Uterus (tissue), 4 donors: ENCODE measurements around the gene KLHDC10. TPM values are rescaled to one million over a fixed set of nuclear protein-coding genes. Genes with fewer than 3 reads are reported as not detected.

Source experiments
- DNase-seq, 2 donors: peaks; one replicate each; pipeline ENCODE4 v3.0.0-alpha.2; 2019 to 2020
- H3K27ac ChIP-seq, 2 donors: fragments of 200-600 bp; sonication (generic); 1 replicate in 1 of 2; 2 replicates in 1 of 2; pipeline ENCODE4 v1.5.1; 2016 to 2018
- H3K27me3 ChIP-seq, 2 donors: fragments of 200-600 bp; sonication (generic); one replicate each; pipeline ENCODE4 v1.5.1; 2018 to 2019; ENCODE audit warnings: control low read depth in 1 of 2
- H3K36me3 ChIP-seq, 2 donors: fragments of 200-600 bp; sonication (generic); one replicate each; pipeline ENCODE4 v1.5.1; 2019; ENCODE audit warnings: control low read depth in 1 of 2
- H3K4me1 ChIP-seq, 2 donors: fragments of 200-600 bp; sonication (generic); one replicate each; pipeline ENCODE4 v1.5.1; 2018 to 2019; ENCODE audit warnings: control low read depth in 1 of 2
- H3K4me3 ChIP-seq, 2 donors: fragments of 200-600 bp; sonication (generic); 1 replicate in 1 of 2; 2 replicates in 1 of 2; pipeline ENCODE4 v1.5.1; 2018 to 2019; ENCODE audit warnings: mild to moderate bottlenecking in 1 of 2
- H3K9me3 ChIP-seq, 2 donors: fragments of 200-600 bp; sonication (generic); one replicate each; pipeline ENCODE4 v1.5.1; 2019; ENCODE audit warnings: control low read depth in 1 of 2
- CTCF ChIP-seq, 4 experiments: fragments of 200-600 bp in 2 of 4; fragments of 450-650 bp in 2 of 4; sonication (generic) in 2 of 4; IDR thresholded peaks; one replicate each; pipeline ENCODE4 v1.5.1; 2016 to 2019; ENCODE audit warnings: antibody characterized with exemption in 4 of 4, mild to moderate bottlenecking in 2 of 4, moderate library complexity in 1 of 4
- POLR2A ChIP-seq, 2 donors: fragments of 450-650 bp; IDR thresholded peaks; one replicate each; pipeline ENCODE4 v1.6.1; 2016; ENCODE audit warnings: antibody characterized with exemption in 2 of 2, mild to moderate bottlenecking in 1 of 2, moderate library complexity in 1 of 2
- intact Hi-C: fragments of 100-400 bp; cut with DNase I; formaldehyde crosslinking; loops from one replicate; pipeline ENCODE4 v1.15.1; 2023; ENCODE audit warnings: low total_unique reads
- total RNA-seq, 4 donors: library from RNA; depleted of rRNA in 3 of 4; stranded (reverse); fragments of >200 nt in 3 of 4; gene quantifications; one replicate each; pipeline versions ENCODE4 v1.1.0 to v1.2.4, GENCODE V29; 2014 to 2023
- donor health status: DM: yes; HTN: yes; CAD: no.

The KLHDC10 gene
- total RNA-seq, 4 donors from 2014 or later, result 8.8 to 58.5 (median 26.5) TPM

- H3K4me3 ChIP-seq, result no peak overlapping the region
- no peaks in the 10 kb centered on the region for H3K27me3 ChIP-seq
- no peak overlapping the region for H3K27ac ChIP-seq
- intact Hi-C loops, result no loop called here
- no peaks in the 10 kb centered on the region for H3K9me3 ChIP-seq
- no peak for DNase-seq
- TF ChIP-seq CTCF (IDR thresholded peaks at IDR 0.05), result no peak
- TF ChIP-seq POLR2A (IDR thresholded peaks at IDR 0.05), result no peak
- no peaks in the 10 kb centered on the region for H3K4me1 ChIP-seq
- no peaks in the 10 kb centered on the region for H3K36me3 ChIP-seq
Measured at GRCh38 chr7:130139193-130139960, 69.0 kb downstream of the KLHDC10 start.

- H3K4me1 ChIP-seq, result no peaks in the 10 kb centered on the region
- H3K27me3 ChIP-seq, result no peaks in the 10 kb centered on the region
- peak overlapping the region; percentile 79 to 86 for H3K27ac ChIP-seq
- H3K4me3 ChIP-seq, result peak overlapping the region; percentile 40 to 49
- H3K9me3 ChIP-seq, result no peaks in the 10 kb centered on the region
- H3K36me3 ChIP-seq, result no peaks in the 10 kb centered on the region
- intact Hi-C loops, result no loop called here
- TF ChIP-seq POLR2A (IDR thresholded peaks at IDR 0.05) (no peak), CTCF (IDR thresholded peaks at IDR 0.05) (no peak)
- DNase-seq, result no peak
Measured at GRCh38 chr7:130140551-130141160, 70.3 kb downstream of the KLHDC10 start.

GRCh38 chr7:130141161-130141883 lies 71.0 kb downstream of the KLHDC10 start:
- H3K27ac ChIP-seq, result peak overlapping the region; percentile 79 to 86
- no peaks in the 10 kb centered on the region for H3K4me1 ChIP-seq
- H3K36me3 ChIP-seq, result no peaks in the 10 kb centered on the region
- H3K4me3 ChIP-seq, result peak overlapping the region; percentile 40 to 49
- no peaks in the 10 kb centered on the region for H3K27me3 ChIP-seq
- TF ChIP-seq POLR2A (IDR thresholded peaks at IDR 0.05) (peak in 1 of 2 donors; percentile 8), CTCF (IDR thresholded peaks at IDR 0.05) (peak in 1 of 4 experiments; percentile 7)
- peak; percentile 70 to 84 for DNase-seq
- intact Hi-C loops, result no loop called here
- no peaks in the 10 kb centered on the region for H3K9me3 ChIP-seq

GRCh38 chr7:130141884-130142653 lies 71.7 kb downstream of the KLHDC10 start:
- intact Hi-C loops, result no loop called here
- Histone ChIP-seq H3K27ac (peak overlapping the region; percentile 79 to 86), H3K4me3 (peak overlapping the region; percentile 40 to 49), H3K9me3 (no peaks in the 10 kb centered on the region), H3K36me3 (no peaks in the 10 kb centered on the region), H3K27me3 (no peaks in the 10 kb centered on the region), H3K4me1 (no peaks in the 10 kb centered on the region)
- DNase-seq, result no peak
- TF ChIP-seq POLR2A (IDR thresholded peaks at IDR 0.05), result no peak
- TF ChIP-seq CTCF (IDR thresholded peaks at IDR 0.05), result no peak
